Activated T-cell treated with anti-CD3 and anti-CD28 coated beads for 48 hours (primary cell): ENCODE results near the gene TTC28.

ENCODE experiments used
- DNase-seq: peaks from one replicate; pipeline ENCODE4 v3.0.0-alpha.2; 2020; ENCODE audit warnings: low read depth

TTC28 gene

GRCh38 chr22:28351476-28351875 lies 328.2 kb downstream of the TTC28 start:
- DNase-seq = no peak

- DNase-seq = no peak
Observed at GRCh38 chr22:28348613-28349609, 330.7 kb downstream of the TTC28 start.

- DNase-seq = no peak
Observed at GRCh38 chr22:28346308-28346707, 333.3 kb downstream of the TTC28 start.

- no peak for DNase-seq
Observed at GRCh38 chr22:28344918-28345703, 334.5 kb downstream of the TTC28 start.

GRCh38 chr22:28341001-28341400 lies 338.6 kb downstream of the TTC28 start:
- DNase-seq = no peak

GRCh38 chr22:28333088-28333487 lies 346.6 kb downstream of the TTC28 start:
- no peak for DNase-seq

- no peak for DNase-seq
Observed at GRCh38 chr22:28332410-28332809, 347.2 kb downstream of the TTC28 start.

GRCh38 chr22:28331695-28332094 lies 347.9 kb downstream of the TTC28 start:
- no peak for DNase-seq

GRCh38 chr22:28329186-28330073 lies 350.2 kb downstream of the TTC28 start:
- no peak for DNase-seq

- DNase-seq = no peak
Observed at GRCh38 chr22:28328756-28329155, 350.9 kb downstream of the TTC28 start.

- no peak for DNase-seq
Observed at GRCh38 chr22:28316014-28316413, 363.6 kb downstream of the TTC28 start.

GRCh38 chr22:28314959-28315358 lies 364.7 kb downstream of the TTC28 start:
- no peak for DNase-seq

- DNase-seq = no peak
Observed at GRCh38 chr22:28310299-28310698, 369.3 kb downstream of the TTC28 start.

GRCh38 chr22:28299753-28300152 lies 379.9 kb downstream of the TTC28 start:
- no peak for DNase-seq

- no peak for DNase-seq
Observed at GRCh38 chr22:28299309-28299708, 380.3 kb downstream of the TTC28 start.

GRCh38 chr22:28297504-28297903 lies 382.1 kb downstream of the TTC28 start:
- DNase-seq = no peak

- DNase-seq = no peak
Observed at GRCh38 chr22:28296452-28296851, 383.2 kb downstream of the TTC28 start.

- DNase-seq = no peak
Observed at GRCh38 chr22:28283068-28283654, 396.5 kb downstream of the TTC28 start.

GRCh38 chr22:28282405-28283067 lies 397.1 kb downstream of the TTC28 start:
- DNase-seq = no peak

GRCh38 chr22:28279888-28280287 lies 399.8 kb downstream of the TTC28 start:
- DNase-seq = no peak

- DNase-seq = no peak
Observed at GRCh38 chr22:28269277-28269676, 410.4 kb downstream of the TTC28 start.
